K562 (cell line): ENCODE measurements around the gene SLC17A9. TPM values are rescaled to one million over a fixed set of nuclear protein-coding genes. Genes with fewer than 3 reads are reported as not detected.

Source experiments
- ATAC-seq: fragments of 200-7000 bp; cut with Tn5 transposase; 3 replicates; pipeline ENCODE4 v1.9.1; 2020; ENCODE audit warnings: moderate library complexity
- BruUV-seq: library from RNA; stranded (reverse); fragments of 400-500 nt; replicated peaks from 2 replicates; lab custom pipeline; 2021; lab: Mats Ljungman, UMichigan
- CTCF ChIA-PET: fragments of 300-600 bp; formaldehyde crosslinking; extraction: SDS; loops from one replicate; lab custom pipeline; 2021; ENCODE audit warnings: low intra/inter-chr PET ratio; lab: Yijun Ruan, JAX
- POLR2A ChIA-PET: fragments of 300-600, 350-650 bp; sonication (Branson Sonifier 250); formaldehyde crosslinking; extraction: SDS; loops from one replicate; lab custom pipeline; 2021; ENCODE audit warnings: antibody characterized with exemption, inconsistent platforms; lab: Yijun Ruan, JAX
- DNase-seq, 4 experiments: peaks; one replicate each; pipeline versions ENCODE4 v3.0.0 to v3.0.0-alpha.2; 2011 to 2018; ENCODE audit warnings: low spot score in 3 of 4, mixed read lengths in 3 of 4; ENCODE audit errors: extremely low read depth in 1 of 4
- FAIRE-seq: peaks from 2 replicates; lab custom pipeline; 2011; peaks lifted over from hg19 to GRCh38; lab: Jason Lieb, UNC
- H2AFZ ChIP-seq: 2 replicates; pipeline ENCODE4 v1.6.0; 2011; ENCODE audit warnings: low read depth, low read length, control low read depth, inconsistent platforms
- H3K27ac ChIP-seq: fragments of 200-600 bp; 3 replicates; pipeline ENCODE4 v1.8.0; 2011; ENCODE audit warnings: low read depth, mild to moderate bottlenecking, control low read depth, inconsistent platforms, low read length, moderate library complexity, mixed read lengths; ENCODE audit errors: extremely low read depth
- H3K27me3 ChIP-seq, 2 experiments: fragments of 300-600 bp in 1 of 2; 2 replicates in 1 of 2; 3 replicates in 1 of 2; pipeline versions ENCODE4 v1.6.0 to v1.8.0; 2011; ENCODE audit warnings: inconsistent platforms in 2 of 2, low read length in 2 of 2, mild to moderate bottlenecking in 1 of 2, mixed read lengths in 1 of 2, moderate library complexity in 1 of 2; ENCODE audit not compliant: control insufficient read depth in 2 of 2, insufficient read depth in 2 of 2
- H3K36me3 ChIP-seq: fragments of 300-600 bp; 3 replicates; pipeline ENCODE4 v1.8.0; 2011; ENCODE audit warnings: mild to moderate bottlenecking, low read length, inconsistent platforms; ENCODE audit not compliant: control insufficient read depth, insufficient read depth
- H3K4me1 ChIP-seq, 2 experiments: fragments of 200-600 bp in 1 of 2; replicated peaks in 1 of 2; 2 replicates in 1 of 2; 3 replicates in 1 of 2; pipeline versions ENCODE4 v1.5.1 to v1.8.0; 2011; ENCODE audit warnings: inconsistent platforms in 2 of 2, low read length in 2 of 2, mild to moderate bottlenecking in 1 of 2, mixed read lengths in 1 of 2, moderate library complexity in 1 of 2; ENCODE audit not compliant: control insufficient read depth in 2 of 2, insufficient read depth in 2 of 2
- H3K4me2 ChIP-seq: 2 replicates; pipeline ENCODE4 v1.6.1; 2011; ENCODE audit warnings: low read length, control low read depth, inconsistent platforms, mixed read lengths; ENCODE audit not compliant: insufficient read depth
- H3K4me3 ChIP-seq: fragments of 200-600 bp; sonication (generic), shearing (Covaris generic); 2 replicates; pipeline ENCODE4 v1.5.1; 2016; ENCODE audit warnings: control low read depth, inconsistent platforms
- H3K79me2 ChIP-seq: fragments of 200-600 bp; 3 replicates; pipeline ENCODE4 v1.8.0; 2011; ENCODE audit warnings: low read length, inconsistent platforms; ENCODE audit not compliant: control insufficient read depth, insufficient read depth
- H3K9ac ChIP-seq, 2 experiments: 2 replicates each; pipeline versions ENCODE4 v1.6.0 to v1.6.1; 2011; ENCODE audit warnings: low read depth in 2 of 2, low read length in 2 of 2, control low read depth in 1 of 2, inconsistent platforms in 1 of 2, mild to moderate bottlenecking in 1 of 2, mixed read lengths in 1 of 2; ENCODE audit not compliant: insufficient read depth in 1 of 2
- H3K9me1 ChIP-seq: one replicate; pipeline ENCODE4 v1.6.0; 2011; ENCODE audit warnings: inconsistent platforms, mild to moderate bottlenecking, low read length, moderate library complexity; ENCODE audit not compliant: control insufficient read depth, insufficient read depth
- H3K9me3 ChIP-seq: replicated peaks from 2 replicates; pipeline ENCODE4 v1.5.1; 2011; ENCODE audit warnings: low read depth, low read length, inconsistent platforms; ENCODE audit not compliant: control insufficient read depth, insufficient read depth
- H4K20me1 ChIP-seq: replicated peaks from 2 replicates; pipeline ENCODE4 v1.6.1; 2011; ENCODE audit warnings: low read length, inconsistent platforms, mixed read lengths; ENCODE audit not compliant: control insufficient read depth, insufficient read depth
- BRCA1 ChIP-seq, 2 experiments: fragments of 450-650 bp in 1 of 2; sonication (generic) in 1 of 2; formaldehyde crosslinking in 1 of 2; IDR thresholded peaks; 2 replicates each; pipeline versions ENCODE4 v1.5.0 to v1.6.1; 2017 to 2020; ENCODE audit warnings: mild to moderate bottlenecking in 1 of 2, missing genetic modification reagents in 1 of 2
- ETV5 ChIP-seq: sonication (generic); formaldehyde crosslinking; IDR thresholded peaks from 2 replicates; pipeline ENCODE4 v1.4.0; 2020; ENCODE audit warnings: low read depth, mild to moderate bottlenecking, missing genetic modification reagents
- GTF2F1 ChIP-seq: IDR thresholded peaks from 2 replicates; pipeline ENCODE4 v1.6.1; 2011; ENCODE audit warnings: low read depth, low read length, improper control_type of control experiment
- HNRNPH1 ChIP-seq: fragments of 200-400 bp; formaldehyde crosslinking; optimal IDR thresholded peaks from 2 replicates; pipeline ENCODE3; 2017; ENCODE audit warnings: low read depth, mild to moderate bottlenecking, low read length, moderate library complexity
- MCM7 ChIP-seq, 2 experiments: fragments of 450-650 bp; IDR thresholded peaks; 2 replicates each; pipeline ENCODE4 v1.6.1; 2016 to 2018
- MEF2D ChIP-seq: conservative IDR thresholded peaks from 2 replicates; pipeline ENCODE4 v1.6.1; 2016; ENCODE audit warnings: low read depth, missing genetic modification characterization, missing compliant biosample characterization
- NCOA1 ChIP-seq: fragments of 450-650 bp; IDR thresholded peaks from 2 replicates; pipeline ENCODE4 v1.6.1; 2016; ENCODE audit warnings: low read depth
- POU5F1 ChIP-seq: fragments of 150-350 bp; IDR thresholded peaks from 2 replicates; pipeline ENCODE4 v1.6.1; 2014; ENCODE audit warnings: borderline replicate concordance, low read length, low read depth, mild to moderate bottlenecking; ENCODE audit not compliant: partially characterized antibody
- PPARD ChIP-seq: fragments of 250-450 bp; sonication (Bioruptor Pico); IDR thresholded peaks from 2 replicates; pipeline ENCODE4 v1.8.0; 2022; ENCODE audit warnings: inconsistent platforms, mild to moderate bottlenecking, moderate library complexity
- RBM14 ChIP-seq: fragments of 200-400 bp; formaldehyde crosslinking; IDR thresholded peaks from 2 replicates; pipeline ENCODE4 v1.6.1; 2018; ENCODE audit warnings: low read depth, mild to moderate bottlenecking, low read length, moderate library complexity, borderline replicate concordance; ENCODE audit not compliant: insufficient read depth
- SMAD1 ChIP-seq: fragments of 150-350 bp; IDR thresholded peaks from 2 replicates; pipeline ENCODE4 v1.6.1; 2014; ENCODE audit warnings: low read length, low read depth; ENCODE audit not compliant: partially characterized antibody
- SMAD4 ChIP-seq: fragments of 250-450 bp; sonication (Bioruptor Pico); conservative IDR thresholded peaks from 2 replicates; pipeline ENCODE4 v1.8.0; 2021; ENCODE audit warnings: inconsistent platforms, mild to moderate bottlenecking, moderate library complexity
- ZNF707 ChIP-seq: fragments of 250-450 bp; sonication (Bioruptor Pico); conservative IDR thresholded peaks from 2 replicates; pipeline ENCODE4 v1.8.0; 2022; ENCODE audit warnings: inconsistent platforms, mild to moderate bottlenecking, moderate library complexity
- WGBS: fragments of 100-300 bp; shearing (Covaris generic); methylation state at CpG from one replicate; pipeline ENCODE4 v1.1.6; 2016; ENCODE audit warnings: low coverage, mixed read lengths; ENCODE audit not compliant: insufficient coverage; ENCODE audit errors: missing lambda C conversion rate; 5-methylcytosine and 5-hydroxymethylcytosine counted together
- in situ Hi-C: fragments of 300-500 bp; cut with MboI; formaldehyde crosslinking; loops from 4 replicates; pipeline ENCODE4 v1.15.0; 2018; ENCODE audit warnings: inconsistent platforms, mixed read lengths
- intact Hi-C: fragments of 100-400 bp; cut with micrococcal nuclease; formaldehyde crosslinking; loops from 2 replicates; pipeline ENCODE4 v1.14.2; 2022
- polyA plus RNA-seq, 8 experiments: library from polyadenylated mRNA; depleted of rRNA in 4 of 8; stranded (reverse) in 5 of 8; unstranded in 3 of 8; fragments of >200 nt; fragmentation: Nextera tagmentation in 2 of 8; fragmentation: Illumina TruSeq in 1 of 8; extraction: Ambion mirVana in 2 of 8; extraction: Trizol in 1 of 8; gene quantifications; 2 replicates each; pipeline versions ENCODE4 v1.2.1 to v1.2.3, GENCODE V29; 2011 to 2014; ENCODE audit warnings: inconsistent platforms in 1 of 8, missing spikeins in 1 of 8
- total RNA-seq, 7 experiments: library from RNA; depleted of rRNA in 6 of 7; stranded (reverse); fragments of >200 nt in 6 of 7; fragmentation: Illumina TruSeq in 2 of 7; extraction: Trizol in 2 of 7; gene quantifications; 2 replicates each; pipeline versions ENCODE4 v1.2.1 to v1.2.3, GENCODE V29; 2011 to 2021; ENCODE audit warnings: low replicate concordance in 1 of 7
- TF ChIP-seq, protein P1 (sequence below), 2 experiments: fragments of 450-650 bp in 1 of 2; sonication (generic) in 1 of 2; formaldehyde crosslinking in 1 of 2; IDR thresholded peaks in 1 of 2; conservative IDR thresholded peaks in 1 of 2; 2 replicates each; pipeline versions ENCODE4 v1.6.1 to v1.8.1; 2016 to 2023; ENCODE audit warnings: mild to moderate bottlenecking in 2 of 2, moderate library complexity in 2 of 2, inconsistent platforms in 1 of 2, missing genetic modification reagents in 1 of 2
- TF ChIP-seq, protein P2 (sequence below): sonication (generic); formaldehyde crosslinking; IDR thresholded peaks from 2 replicates; pipeline ENCODE4 v1.8.1; 2023; ENCODE audit warnings: mild to moderate bottlenecking, missing genetic modification reagents
- TF ChIP-seq, protein P3 (sequence below): sonication (generic); formaldehyde crosslinking; IDR thresholded peaks from 2 replicates; pipeline ENCODE4 v1.8.0; 2022; ENCODE audit warnings: mild to moderate bottlenecking, missing genetic modification reagents

SLC17A9 gene
- total and polyA plus RNA-seq, 9 of the 15 experiments (the other 6 are each of a cell fraction or from before 2014, with no cell fraction given), result 0.04 to 0.31 TPM; not detected in 7

DNA sequence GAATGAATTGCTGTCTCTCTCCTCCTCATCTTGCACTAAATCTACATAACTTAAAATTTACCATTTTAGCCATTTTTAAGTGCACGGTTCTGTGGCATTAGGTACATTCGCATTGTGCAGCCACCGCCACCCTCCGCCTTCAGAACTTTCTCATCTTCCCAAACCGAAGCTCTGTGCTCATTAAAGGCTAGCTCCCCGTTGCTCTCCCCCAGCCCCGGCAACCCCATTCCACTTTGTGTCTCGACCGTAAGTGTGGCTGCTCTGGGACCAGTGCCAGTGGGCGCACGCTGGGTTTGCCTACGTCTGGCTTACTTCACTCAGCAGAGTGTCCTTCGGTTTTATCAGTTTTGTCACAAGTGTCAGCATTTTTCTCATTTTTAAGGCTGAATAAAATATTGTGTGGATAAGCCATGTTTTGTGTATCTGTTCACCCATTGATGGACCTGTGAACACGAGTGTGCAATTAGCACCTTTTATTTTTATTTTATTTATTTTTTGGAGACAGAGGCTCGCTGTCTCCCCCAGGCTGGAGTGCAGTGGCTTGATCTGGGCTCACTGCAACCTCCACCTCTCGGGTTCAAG, 16.8 kb downstream of the SLC17A9 start:
- intact Hi-C loops (no loop called here), in situ Hi-C loops (no loop called here)
- H3K36me3 ChIP-seq, result no peaks in the 10 kb centered on the region
- DNase-seq (no peak), FAIRE-seq (no peak), ATAC-seq (no peak)
- peaks cover 41 to 94% of the 10 kb centered on the region in 2 experiments for H3K27me3 ChIP-seq
- no peak overlapping the region for H3K4me2 ChIP-seq
- no peak overlapping the region for H3K4me3 ChIP-seq
- no peaks in the 10 kb centered on the region for H3K79me2 ChIP-seq
- peaks cover 3% of the 10 kb centered on the region; the same call in 1 of the 2 replicates for H4K20me1 ChIP-seq
- no peak overlapping the region for H2AFZ ChIP-seq
- no peak overlapping the region for H3K27ac ChIP-seq
- H3K9me3 ChIP-seq, result no peaks in the 10 kb centered on the region
- no peak overlapping the region for H3K9ac ChIP-seq
- 6% methylated on average over 16 of the region's 16 CpGs for WGBS
- no peaks in the 10 kb centered on the region for H3K9me1 ChIP-seq
- POLR2A ChIA-PET, result no interaction called here
- CTCF ChIA-PET, result no interaction called here
- no TSS peak for BruUV-seq
- H3K4me1 ChIP-seq, result peaks cover 0 to 42% of the 10 kb centered on the region in 2 experiments; a peak in 3 of 5 replicates
- TF ChIP-seq GTF2F1 (no peak), MCM7 (IDR thresholded peaks at IDR 0.05) (no peak), POU5F1 (no peak), ETV5 (CRISPR knock-in tag) (no peak), RBM14 (no peak), NCOA1 (no peak), MEF2D (tag) (no peak), HNRNPH1 (no peak), SMAD1 (no peak), PPARD (no peak), BRCA1 (IDR thresholded peaks at IDR 0.05) (no peak), BRCA1 (CRISPR knock-in tag; IDR thresholded peaks at IDR 0.05) (no peak), ZNF707 (CRISPR knock-in tag) (no peak), SMAD4 (CRISPR knock-in tag) (no peak)
- TF ChIP-seq, protein P1, sequence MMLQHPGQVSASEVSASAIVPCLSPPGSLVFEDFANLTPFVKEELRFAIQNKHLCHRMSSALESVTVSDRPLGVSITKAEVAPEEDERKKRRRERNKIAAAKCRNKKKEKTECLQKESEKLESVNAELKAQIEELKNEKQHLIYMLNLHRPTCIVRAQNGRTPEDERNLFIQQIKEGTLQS (IDR thresholded peaks at IDR 0.05), result no peak
- TF ChIP-seq, protein P1 (CRISPR knock-in tag; conservative IDR thresholded peaks at IDR 0.05), result no peak
- TF ChIP-seq, protein P2, sequence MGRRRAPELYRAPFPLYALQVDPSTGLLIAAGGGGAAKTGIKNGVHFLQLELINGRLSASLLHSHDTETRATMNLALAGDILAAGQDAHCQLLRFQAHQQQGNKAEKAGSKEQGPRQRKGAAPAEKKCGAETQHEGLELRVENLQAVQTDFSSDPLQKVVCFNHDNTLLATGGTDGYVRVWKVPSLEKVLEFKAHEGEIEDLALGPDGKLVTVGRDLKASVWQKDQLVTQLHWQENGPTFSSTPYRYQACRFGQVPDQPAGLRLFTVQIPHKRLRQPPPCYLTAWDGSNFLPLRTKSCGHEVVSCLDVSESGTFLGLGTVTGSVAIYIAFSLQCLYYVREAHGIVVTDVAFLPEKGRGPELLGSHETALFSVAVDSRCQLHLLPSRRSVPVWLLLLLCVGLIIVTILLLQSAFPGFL, result no peak
- TF ChIP-seq, protein P3, sequence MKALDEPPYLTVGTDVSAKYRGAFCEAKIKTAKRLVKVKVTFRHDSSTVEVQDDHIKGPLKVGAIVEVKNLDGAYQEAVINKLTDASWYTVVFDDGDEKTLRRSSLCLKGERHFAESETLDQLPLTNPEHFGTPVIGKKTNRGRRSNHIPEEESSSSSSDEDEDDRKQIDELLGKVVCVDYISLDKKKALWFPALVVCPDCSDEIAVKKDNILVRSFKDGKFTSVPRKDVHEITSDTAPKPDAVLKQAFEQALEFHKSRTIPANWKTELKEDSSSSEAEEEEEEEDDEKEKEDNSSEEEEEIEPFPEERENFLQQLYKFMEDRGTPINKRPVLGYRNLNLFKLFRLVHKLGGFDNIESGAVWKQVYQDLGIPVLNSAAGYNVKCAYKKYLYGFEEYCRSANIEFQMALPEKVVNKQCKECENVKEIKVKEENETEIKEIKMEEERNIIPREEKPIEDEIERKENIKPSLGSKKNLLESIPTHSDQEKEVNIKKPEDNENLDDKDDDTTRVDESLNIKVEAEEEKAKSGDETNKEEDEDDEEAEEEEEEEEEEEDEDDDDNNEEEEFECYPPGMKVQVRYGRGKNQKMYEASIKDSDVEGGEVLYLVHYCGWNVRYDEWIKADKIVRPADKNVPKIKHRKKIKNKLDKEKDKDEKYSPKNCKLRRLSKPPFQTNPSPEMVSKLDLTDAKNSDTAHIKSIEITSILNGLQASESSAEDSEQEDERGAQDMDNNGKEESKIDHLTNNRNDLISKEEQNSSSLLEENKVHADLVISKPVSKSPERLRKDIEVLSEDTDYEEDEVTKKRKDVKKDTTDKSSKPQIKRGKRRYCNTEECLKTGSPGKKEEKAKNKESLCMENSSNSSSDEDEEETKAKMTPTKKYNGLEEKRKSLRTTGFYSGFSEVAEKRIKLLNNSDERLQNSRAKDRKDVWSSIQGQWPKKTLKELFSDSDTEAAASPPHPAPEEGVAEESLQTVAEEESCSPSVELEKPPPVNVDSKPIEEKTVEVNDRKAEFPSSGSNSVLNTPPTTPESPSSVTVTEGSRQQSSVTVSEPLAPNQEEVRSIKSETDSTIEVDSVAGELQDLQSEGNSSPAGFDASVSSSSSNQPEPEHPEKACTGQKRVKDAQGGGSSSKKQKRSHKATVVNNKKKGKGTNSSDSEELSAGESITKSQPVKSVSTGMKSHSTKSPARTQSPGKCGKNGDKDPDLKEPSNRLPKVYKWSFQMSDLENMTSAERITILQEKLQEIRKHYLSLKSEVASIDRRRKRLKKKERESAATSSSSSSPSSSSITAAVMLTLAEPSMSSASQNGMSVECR (CRISPR knock-in tag), result no peak
